Panc1 (cell line): ENCODE data around the gene MT1E. TPM values are rescaled to one million over a fixed set of nuclear protein-coding genes. Genes with fewer than 3 reads are reported as not detected.

ENCODE experiments used
- ATAC-seq: fragments of 200-7000 bp; cut with Tn5 transposase; 2 replicates; pipeline ENCODE4 v1.9.1; 2020; ENCODE audit warnings: mild to moderate bottlenecking, moderate library complexity
- BruUV-seq: library from RNA; stranded (reverse); fragments of 400-500 nt; replicated peaks from 2 replicates; lab custom pipeline; 2021; lab: Mats Ljungman, UMichigan
- CTCF ChIA-PET: fragments of 300-600 bp; sonication (Branson Sonifier 250); formaldehyde crosslinking; loops from one replicate; lab custom pipeline; 2022; ENCODE audit warnings: antibody characterized with exemption; lab: Charles Lee
- POLR2A ChIA-PET: fragments of 300-600 bp; sonication (Branson Sonifier 250); formaldehyde crosslinking; loops from one replicate; lab custom pipeline; 2022; ENCODE audit warnings: antibody characterized with exemption; lab: Charles Lee
- DNase-seq: peaks from one replicate; pipeline ENCODE4 v3.0.0-alpha.2; 2010; ENCODE audit warnings: low read depth, low spot score
- H3K27ac ChIP-seq: 2 replicates; pipeline ENCODE4 v1.5.1; 2011; ENCODE audit warnings: mild to moderate bottlenecking, low read length, inconsistent platforms
- H3K27me3 ChIP-seq: fragments of 200-500 bp; sonication (Bioruptor generic); 2 replicates; pipeline ENCODE4 v1.6.0; 2014; ENCODE audit warnings: low read length, inconsistent platforms; ENCODE audit not compliant: control insufficient read depth, insufficient read depth
- H3K36me3 ChIP-seq: fragments of 200-500 bp; sonication (Bioruptor generic); 2 replicates; pipeline ENCODE4 v1.5.1; 2014; ENCODE audit warnings: inconsistent platforms, mild to moderate bottlenecking, low read length, moderate library complexity; ENCODE audit not compliant: control insufficient read depth, insufficient read depth
- H3K4me1 ChIP-seq: 2 replicates; pipeline ENCODE4 v1.5.1; 2011; ENCODE audit warnings: inconsistent platforms, mild to moderate bottlenecking, low read length, moderate library complexity; ENCODE audit not compliant: control insufficient read depth, insufficient read depth
- H3K4me3 ChIP-seq, 2 experiments: 2 replicates each; pipeline ENCODE4 v1.5.1; 2011 to 2012; ENCODE audit warnings: low read depth in 2 of 2, low read length in 2 of 2, mild to moderate bottlenecking in 2 of 2, inconsistent platforms in 1 of 2, moderate library complexity in 1 of 2
- H3K9me3 ChIP-seq: fragments of 200-500 bp; sonication (Bioruptor generic); 2 replicates; pipeline ENCODE4 v1.5.1; 2014; ENCODE audit warnings: low read depth, mild to moderate bottlenecking, inconsistent platforms, low read length, moderate library complexity; ENCODE audit not compliant: control insufficient read depth, insufficient read depth
- POLR2AphosphoS5 ChIP-seq: IDR thresholded peaks from 2 replicates; pipeline ENCODE4 v1.6.1; 2012; ENCODE audit warnings: mild to moderate bottlenecking, low read depth, low read length, moderate library complexity
- SIN3A ChIP-seq: IDR thresholded peaks from 2 replicates; pipeline ENCODE4 v1.6.1; 2012; ENCODE audit warnings: low read depth, mild to moderate bottlenecking, low read length, moderate library complexity, borderline replicate concordance; ENCODE audit not compliant: insufficient read depth
- TCF7L2 ChIP-seq: IDR thresholded peaks from 2 replicates; pipeline ENCODE4 v1.6.1; 2011; ENCODE audit warnings: mild to moderate bottlenecking, low read depth, low read length, inconsistent platforms
- in situ Hi-C: cut with HindIII; loops from 2 replicates; pipeline ENCODE4 v1.10.0; 2016; ENCODE audit warnings: low sequenced_read_pairs, low pct_unique_long_range_greater_than_20kb
- intact Hi-C: fragments of 100-400 bp; cut with micrococcal nuclease; formaldehyde crosslinking; loops from one replicate; pipeline ENCODE4 v1.10.0; 2022; ENCODE audit not compliant: unreplicated experiment
- total RNA-seq: library from RNA; stranded (reverse); gene quantifications from one replicate; pipeline ENCODE4 v1.2.1, GENCODE V29; 2021; ENCODE audit not compliant: unreplicated experiment
- TF ChIP-seq, protein P1 (sequence below): fragments of 450-650 bp; IDR thresholded peaks from 2 replicates; pipeline ENCODE4 v1.5.1; 2017; ENCODE audit warnings: mild to moderate bottlenecking
- TF ChIP-seq, protein P2 (sequence below), 2 experiments: IDR thresholded peaks; 2 replicates each; pipeline ENCODE4 v1.6.1; 2011 to 2012; ENCODE audit warnings: low read depth in 2 of 2, control low read depth in 1 of 2, low read length in 1 of 2, mild to moderate bottlenecking in 1 of 2, moderate library complexity in 1 of 2; ENCODE audit not compliant: insufficient read depth in 1 of 2

MT1E gene
- total RNA-seq, 1 experiment from 2014 or later: 170 TPM

DNA sequence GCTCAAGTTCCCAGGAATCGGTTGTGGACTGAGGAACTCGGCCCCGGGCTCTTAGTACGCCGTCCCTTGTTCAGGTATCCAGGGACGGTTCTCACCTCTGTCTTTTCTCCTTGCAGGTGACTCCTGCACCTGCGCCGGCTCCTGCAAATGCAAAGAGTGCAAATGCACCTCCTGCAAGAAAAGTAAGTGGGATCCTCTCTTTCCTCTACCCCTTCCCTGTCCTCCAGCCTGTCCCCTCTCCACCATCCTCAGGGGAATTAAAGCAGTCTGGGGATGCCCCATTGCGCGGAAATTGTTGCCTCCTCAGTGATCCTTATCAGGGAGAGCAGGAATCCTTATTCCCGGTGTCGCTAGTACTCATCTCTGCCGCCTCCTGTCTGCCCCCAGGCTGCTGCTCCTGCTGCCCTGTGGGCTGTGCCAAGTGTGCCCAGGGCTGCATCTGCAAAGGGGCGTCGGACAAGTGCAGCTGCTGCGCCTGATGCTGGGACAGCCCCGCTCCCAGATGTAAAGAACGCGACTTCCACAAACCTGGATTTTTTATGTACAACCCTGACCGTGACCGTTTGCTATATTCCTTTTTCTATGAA lies 16.6 kb upstream of the MT1E start:
- ChIA-PET POLR2A (no interaction called here), CTCF (interaction anchor here (1.0 kb wide), 1 partner anchor 17 kb away, joined by 3 read pairs; the partner anchor contains the start of gene MT1E)
- in situ Hi-C loops: no loop called here
- H3K27ac ChIP-seq: peak overlapping the region; percentile 94
- peak overlapping the region; percentile 78 to 87 for H3K4me3 ChIP-seq
- ATAC-seq: no peak
- peaks cover 65% of the 10 kb centered on the region for H3K4me1 ChIP-seq
- no peak for DNase-seq
- H3K36me3 ChIP-seq: peaks cover 3% of the 10 kb centered on the region; the same call in 1 of the 2 replicates
- no peaks in the 10 kb centered on the region for H3K27me3 ChIP-seq
- TF ChIP-seq, protein P1, sequence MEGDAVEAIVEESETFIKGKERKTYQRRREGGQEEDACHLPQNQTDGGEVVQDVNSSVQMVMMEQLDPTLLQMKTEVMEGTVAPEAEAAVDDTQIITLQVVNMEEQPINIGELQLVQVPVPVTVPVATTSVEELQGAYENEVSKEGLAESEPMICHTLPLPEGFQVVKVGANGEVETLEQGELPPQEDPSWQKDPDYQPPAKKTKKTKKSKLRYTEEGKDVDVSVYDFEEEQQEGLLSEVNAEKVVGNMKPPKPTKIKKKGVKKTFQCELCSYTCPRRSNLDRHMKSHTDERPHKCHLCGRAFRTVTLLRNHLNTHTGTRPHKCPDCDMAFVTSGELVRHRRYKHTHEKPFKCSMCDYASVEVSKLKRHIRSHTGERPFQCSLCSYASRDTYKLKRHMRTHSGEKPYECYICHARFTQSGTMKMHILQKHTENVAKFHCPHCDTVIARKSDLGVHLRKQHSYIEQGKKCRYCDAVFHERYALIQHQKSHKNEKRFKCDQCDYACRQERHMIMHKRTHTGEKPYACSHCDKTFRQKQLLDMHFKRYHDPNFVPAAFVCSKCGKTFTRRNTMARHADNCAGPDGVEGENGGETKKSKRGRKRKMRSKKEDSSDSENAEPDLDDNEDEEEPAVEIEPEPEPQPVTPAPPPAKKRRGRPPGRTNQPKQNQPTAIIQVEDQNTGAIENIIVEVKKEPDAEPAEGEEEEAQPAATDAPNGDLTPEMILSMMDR: no peak
- TF ChIP-seq TCF7L2: 0 out of 2 replicates have a peak, but pooled peaks have one; percentile 15
- TSS peak; percentile 100 for BruUV-seq
- H3K9me3 ChIP-seq: no peaks in the 10 kb centered on the region
- intact Hi-C loops: loop anchor here (5.0 kb wide), 1 partner anchor 93 kb away; no protein-coding TSS in a partner anchor

DNA sequence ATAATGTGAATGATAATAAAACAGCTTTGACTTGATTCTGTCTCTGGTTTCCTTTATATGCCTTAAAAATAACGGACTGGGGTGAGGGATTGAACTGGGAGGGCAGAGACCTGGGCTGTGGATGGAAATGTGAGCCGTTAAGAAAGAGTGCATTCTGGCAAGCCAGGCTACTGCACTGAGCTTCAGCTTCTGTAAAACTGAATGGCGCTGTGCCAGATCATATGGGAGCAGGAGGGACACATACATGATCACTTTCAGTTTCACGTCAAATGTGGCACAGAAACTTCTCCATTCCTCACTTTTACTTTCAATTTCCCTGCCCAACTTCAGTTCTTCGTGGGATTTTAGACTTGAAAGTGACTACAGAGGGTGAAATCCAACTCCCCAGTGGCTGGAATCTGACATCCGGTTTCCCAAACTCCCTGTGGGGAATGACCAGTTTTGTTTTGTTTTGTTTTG lies 16.1 kb upstream of the MT1E start:
- in situ Hi-C loops: no loop called here
- POLR2A ChIA-PET: no interaction called here
- CTCF ChIA-PET: interaction anchor here (1.0 kb wide), 1 partner anchor 16 kb away, joined by 3 read pairs; the partner anchor contains the start of gene MT1E
- BruUV-seq: no TSS peak
- no peak for DNase-seq
- no peak for TF ChIP-seq POLR2AphosphoS5
- TF ChIP-seq, protein P2, sequence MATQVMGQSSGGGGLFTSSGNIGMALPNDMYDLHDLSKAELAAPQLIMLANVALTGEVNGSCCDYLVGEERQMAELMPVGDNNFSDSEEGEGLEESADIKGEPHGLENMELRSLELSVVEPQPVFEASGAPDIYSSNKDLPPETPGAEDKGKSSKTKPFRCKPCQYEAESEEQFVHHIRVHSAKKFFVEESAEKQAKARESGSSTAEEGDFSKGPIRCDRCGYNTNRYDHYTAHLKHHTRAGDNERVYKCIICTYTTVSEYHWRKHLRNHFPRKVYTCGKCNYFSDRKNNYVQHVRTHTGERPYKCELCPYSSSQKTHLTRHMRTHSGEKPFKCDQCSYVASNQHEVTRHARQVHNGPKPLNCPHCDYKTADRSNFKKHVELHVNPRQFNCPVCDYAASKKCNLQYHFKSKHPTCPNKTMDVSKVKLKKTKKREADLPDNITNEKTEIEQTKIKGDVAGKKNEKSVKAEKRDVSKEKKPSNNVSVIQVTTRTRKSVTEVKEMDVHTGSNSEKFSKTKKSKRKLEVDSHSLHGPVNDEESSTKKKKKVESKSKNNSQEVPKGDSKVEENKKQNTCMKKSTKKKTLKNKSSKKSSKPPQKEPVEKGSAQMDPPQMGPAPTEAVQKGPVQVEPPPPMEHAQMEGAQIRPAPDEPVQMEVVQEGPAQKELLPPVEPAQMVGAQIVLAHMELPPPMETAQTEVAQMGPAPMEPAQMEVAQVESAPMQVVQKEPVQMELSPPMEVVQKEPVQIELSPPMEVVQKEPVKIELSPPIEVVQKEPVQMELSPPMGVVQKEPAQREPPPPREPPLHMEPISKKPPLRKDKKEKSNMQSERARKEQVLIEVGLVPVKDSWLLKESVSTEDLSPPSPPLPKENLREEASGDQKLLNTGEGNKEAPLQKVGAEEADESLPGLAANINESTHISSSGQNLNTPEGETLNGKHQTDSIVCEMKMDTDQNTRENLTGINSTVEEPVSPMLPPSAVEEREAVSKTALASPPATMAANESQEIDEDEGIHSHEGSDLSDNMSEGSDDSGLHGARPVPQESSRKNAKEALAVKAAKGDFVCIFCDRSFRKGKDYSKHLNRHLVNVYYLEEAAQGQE (IDR thresholded peaks at IDR 0.05; ENCODE audit: insufficient read depth in 1 of 2, low read depth in 2 of 2, low read length in 1 of 2): no peak
- no peak for TF ChIP-seq TCF7L2
- peaks cover 70% of the 10 kb centered on the region for H3K4me1 ChIP-seq
- H3K4me3 ChIP-seq: peak overlapping the region; percentile 78 to 87
- H3K9me3 ChIP-seq: no peaks in the 10 kb centered on the region
- H3K27ac ChIP-seq: peak overlapping the region; percentile 94
- ATAC-seq: no peak
- no peaks in the 10 kb centered on the region for H3K27me3 ChIP-seq
- H3K36me3 ChIP-seq: peaks cover 3% of the 10 kb centered on the region; the same call in 1 of the 2 replicates
- intact Hi-C loops: loop anchor here (5.0 kb wide), 1 partner anchor 93 kb away; no protein-coding TSS in a partner anchor

DNA sequence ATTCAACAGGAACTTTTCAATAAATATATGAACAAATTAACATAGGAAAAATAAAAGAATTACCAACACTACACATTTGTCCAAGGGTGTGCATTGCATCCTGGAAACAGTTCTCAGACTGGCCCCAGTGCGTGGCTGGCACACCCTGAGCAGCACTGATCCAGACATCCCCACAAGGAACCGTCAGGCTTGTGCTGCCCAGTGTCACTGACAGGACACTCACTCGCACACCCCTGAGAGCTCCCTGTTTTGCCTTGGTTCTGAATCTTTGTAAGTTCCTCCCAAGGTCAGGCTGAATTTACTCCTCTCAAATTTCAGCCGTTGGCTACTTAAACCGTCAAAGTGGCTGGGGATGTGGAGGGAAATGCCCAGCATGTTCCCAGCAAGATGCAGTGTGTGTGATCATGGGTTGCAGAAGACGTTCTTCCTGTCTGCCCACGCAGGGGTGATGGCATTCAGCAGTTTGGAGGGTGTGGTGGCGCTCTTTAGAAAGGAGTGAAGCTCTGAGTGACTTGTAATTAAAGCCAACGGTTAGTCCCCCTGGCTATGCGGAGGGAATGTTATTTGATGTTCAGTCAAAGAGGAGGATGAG lies 15.5 kb upstream of the MT1E start:
- in situ Hi-C loops: no loop called here
- intact Hi-C loops: no loop called here
- Histone ChIP-seq H3K27me3 (no peaks in the 10 kb centered on the region), H3K27ac (peak overlapping the region; percentile 94), H3K36me3 (peaks cover 3% of the 10 kb centered on the region; the same call in 1 of the 2 replicates), H3K9me3 (no peaks in the 10 kb centered on the region), H3K4me3 (peak overlapping the region; percentile 78 to 87), H3K4me1 (peaks cover 70% of the 10 kb centered on the region)
- CTCF ChIA-PET: no interaction called here
- TF ChIP-seq TCF7L2 (no peak), POLR2AphosphoS5 (peak; percentile 53; the same call in 1 of the 2 replicates), SIN3A (peak; percentile 69; the same call in 1 of the 2 replicates)
- peak; percentile 33 for ATAC-seq
- POLR2A ChIA-PET: no interaction called here
- BruUV-seq: no TSS peak
- DNase-seq: no peak
